ENCODE measurements around the gene YIPF2.

YIPF2 gene

GRCh38 chr19:10895363-10895762 lies 33.1 kb downstream of the YIPF2 start:
- TF ChIP-seq CTCF (IDR thresholded peaks at IDR 0.05; ENCODE audit: low read depth, low read length) = no peak
- H3K4me3 ChIP-seq (replicated peaks in 1 of 2; ENCODE audit: low read depth in 2 of 2, low read length in 2 of 2) = no peak overlapping the region
- DNase-seq (ENCODE audit: low read depth in 2 of 2) = no peak

GRCh38 chr19:10894911-10895213 lies 33.6 kb downstream of the YIPF2 start:
- no peak for DNase-seq (ENCODE audit: low read depth in 2 of 2)
- H3K4me3 ChIP-seq (replicated peaks in 1 of 2; ENCODE audit: low read depth in 2 of 2, low read length in 2 of 2) = no peak overlapping the region
- TF ChIP-seq CTCF (IDR thresholded peaks at IDR 0.05; ENCODE audit: low read depth, low read length) = no peak

GRCh38 chr19:10892256-10892655 lies 36.2 kb downstream of the YIPF2 start:
- no peak overlapping the region for H3K4me3 ChIP-seq (replicated peaks in 1 of 2; ENCODE audit: low read depth in 2 of 2, low read length in 2 of 2)
- TF ChIP-seq CTCF (IDR thresholded peaks at IDR 0.05; ENCODE audit: low read depth, low read length) = no peak

GRCh38 chr19:10891405-10892086 lies 36.9 kb downstream of the YIPF2 start:
- H3K4me3 ChIP-seq (replicated peaks in 1 of 2; ENCODE audit: low read depth in 2 of 2, low read length in 2 of 2) = no peak overlapping the region
- DNase-seq (ENCODE audit: low read depth in 2 of 2) = no peak
- no peak for TF ChIP-seq CTCF (IDR thresholded peaks at IDR 0.05; ENCODE audit: low read depth, low read length)

More at GRCh38 chr19:10892256-10892655, 36.2 kb downstream of the YIPF2 start:
- no peak for DNase-seq (ENCODE audit: low read depth in 2 of 2)

GRCh38 chr19:10889880-10890279 lies 38.6 kb downstream of the YIPF2 start:
- DNase-seq (ENCODE audit: low read depth in 2 of 2) = no peak
- H3K4me3 ChIP-seq (replicated peaks in 1 of 2; ENCODE audit: low read depth in 2 of 2, low read length in 2 of 2) = no peak overlapping the region
- TF ChIP-seq CTCF (IDR thresholded peaks at IDR 0.05; ENCODE audit: low read depth, low read length) = no peak

GRCh38 chr19:10888421-10888866 lies 40.0 kb downstream of the YIPF2 start:
- DNase-seq (ENCODE audit: low read depth in 2 of 2) = no peak
- TF ChIP-seq CTCF (IDR thresholded peaks at IDR 0.05; ENCODE audit: low read depth, low read length) = no peak
- no peak overlapping the region for H3K4me3 ChIP-seq (replicated peaks in 1 of 2; ENCODE audit: low read depth in 2 of 2, low read length in 2 of 2)
